Stimulated activated CD4-positive, alpha-beta T cell treated with anti-CD3 and anti-CD28 coated beads, Interleukin-15, amount 100 ng/mL, for 1 hour (primary cell): ENCODE data around the gene TNFRSF13B.
"Not testable (repeated sequence)": the region's sequence is repeated elsewhere in the genome, so short reads cannot be mapped to it uniquely, and the experiment has no call there.

Experiments used
- DNase-seq, 2 donors: peaks; one replicate each; pipeline ENCODE4 v3.0.0-alpha.2; 2020; ENCODE audit warnings: low read depth in 1 of 2, low spot score in 1 of 2

Gene TNFRSF13B

DNA sequence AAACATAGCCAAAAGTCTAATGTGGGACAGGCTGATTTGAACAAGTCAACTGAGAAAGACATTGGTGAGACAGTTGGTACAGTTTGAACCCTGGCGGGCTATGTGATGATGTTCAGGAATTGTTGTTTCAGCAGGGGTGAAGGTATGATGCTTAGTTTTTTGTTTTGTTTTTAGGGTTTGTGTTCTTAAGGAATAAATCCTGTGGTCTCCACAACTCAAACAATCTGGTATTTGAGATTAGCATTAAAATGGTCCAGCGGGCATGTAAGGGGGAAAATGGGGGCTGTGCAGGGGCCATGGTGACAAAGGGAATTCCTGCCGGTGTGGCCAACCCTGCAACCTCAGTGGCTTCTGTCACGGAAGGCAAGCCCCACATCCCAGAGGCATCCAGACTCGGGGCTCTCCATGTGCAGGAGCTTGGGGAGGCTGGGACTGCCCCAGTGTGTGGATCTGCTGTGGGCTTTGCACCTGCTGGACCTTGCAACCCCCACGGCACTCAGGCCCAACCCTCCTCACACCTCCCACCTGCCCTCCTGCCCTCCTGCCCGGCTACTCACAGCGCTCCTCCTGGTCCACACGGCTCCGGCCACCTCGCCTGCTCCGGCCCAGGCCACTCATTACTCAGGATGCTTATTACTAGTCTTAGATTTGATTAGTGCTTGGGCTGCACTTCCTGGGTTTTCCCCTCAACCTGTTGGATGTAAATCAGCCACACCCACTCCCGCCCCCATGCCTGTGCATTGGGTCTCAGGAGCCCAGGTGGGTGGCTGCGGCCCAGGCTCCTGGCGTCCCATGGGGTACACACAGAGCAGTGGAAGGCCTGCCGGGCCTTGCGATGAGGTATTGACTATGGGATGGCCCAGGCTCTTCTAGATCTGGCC lies at the start of gene TNFRSF13B:
TSS of gene TNFRSF13B (minus strand) at position 661 of the 881 bp plus-strand sequence. CDS start at position 618, 43 bp downstream.
- no peak for DNase-seq

GRCh38 chr17:17021194-17021863 lies 49.4 kb upstream of the TNFRSF13B start:
- no peak for DNase-seq

- DNase-seq: no peak
Observed at GRCh38 chr17:17020821-17021193, 48.9 kb upstream of the TNFRSF13B start.

DNA sequence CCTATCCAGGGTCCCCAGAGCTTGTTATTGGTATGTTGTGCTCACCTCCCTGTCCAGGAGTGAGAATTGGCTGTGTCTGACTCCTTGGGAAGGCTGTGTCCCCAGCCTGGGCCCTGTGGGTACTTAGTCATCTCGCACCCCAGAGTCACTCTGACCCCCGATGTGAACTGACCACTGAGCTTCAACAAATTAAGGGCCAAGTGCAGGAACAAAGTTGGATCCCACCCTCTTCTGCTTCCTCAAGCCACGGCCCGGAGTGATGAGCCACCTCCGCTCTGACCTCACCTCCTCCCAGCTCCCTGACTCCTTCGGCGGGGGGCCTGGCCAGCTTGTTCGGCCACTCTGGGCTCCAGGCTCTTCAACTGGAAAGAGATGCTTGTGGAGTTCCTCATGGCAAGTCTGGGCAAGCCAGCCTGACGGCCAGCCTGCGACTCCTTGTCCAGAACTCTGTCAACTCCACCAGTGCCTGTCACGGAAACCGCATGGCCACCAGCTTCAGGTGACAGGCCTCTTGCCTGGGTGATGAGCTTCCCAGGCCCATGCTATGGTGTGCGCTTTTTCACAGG lies 48.1 kb upstream of the TNFRSF13B start:
- no peak for DNase-seq

DNA sequence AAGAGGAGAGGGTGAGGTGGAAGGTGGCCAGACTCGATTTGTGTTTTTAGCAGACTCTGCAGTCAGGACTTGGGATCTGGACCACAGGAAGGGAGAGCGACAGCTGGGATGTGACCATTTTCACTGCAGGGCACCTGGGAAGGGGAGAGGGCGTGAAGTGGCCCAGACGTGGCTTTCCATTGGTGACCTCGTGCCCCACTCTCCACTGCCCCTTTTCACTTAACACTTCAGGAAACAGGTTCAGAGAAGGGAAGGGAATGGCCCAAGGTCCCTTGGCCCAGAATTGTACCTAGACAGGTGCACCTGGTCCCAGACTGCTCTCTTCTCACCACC lies 47.5 kb upstream of the TNFRSF13B start:
- DNase-seq: no peak

GRCh38 chr17:17018612-17019429 lies 46.9 kb upstream of the TNFRSF13B start:
- no peak for DNase-seq

GRCh38 chr17:17018021-17018441 lies 46.1 kb upstream of the TNFRSF13B start:
- no peak for DNase-seq

DNA sequence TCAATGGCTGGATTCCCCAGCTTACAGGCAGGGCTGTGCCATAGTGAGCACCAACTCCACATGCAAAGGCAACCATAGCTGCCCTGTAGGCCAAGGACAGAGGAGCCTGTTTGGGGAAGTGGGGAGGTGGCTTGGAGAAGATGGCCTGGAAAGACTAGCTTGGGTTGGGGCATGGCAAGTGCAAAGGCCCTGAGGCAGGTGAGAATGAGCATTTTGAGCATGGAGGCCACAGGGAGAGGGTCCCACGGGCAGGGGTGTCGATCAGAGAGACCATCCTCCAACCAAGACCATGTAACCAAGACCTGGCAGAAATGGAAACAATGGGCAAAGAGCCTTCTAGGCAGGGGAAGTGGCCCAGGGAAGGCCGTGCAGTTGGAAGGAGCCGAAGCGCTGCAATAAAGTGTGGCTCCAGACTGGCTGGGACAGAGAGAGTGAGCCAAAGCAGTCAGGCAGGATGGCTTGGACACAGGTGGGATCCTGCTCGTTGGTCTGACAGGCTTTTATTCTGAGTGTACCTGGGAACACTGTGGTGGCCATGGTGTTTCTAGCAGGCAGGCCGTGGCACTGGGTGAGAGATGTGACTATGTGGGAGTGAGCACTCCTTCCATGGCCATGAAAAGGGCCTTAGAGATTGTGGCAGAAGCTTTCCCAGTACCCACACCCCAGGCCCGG lies 45.6 kb upstream of the TNFRSF13B start:
- DNase-seq: no peak

DNA sequence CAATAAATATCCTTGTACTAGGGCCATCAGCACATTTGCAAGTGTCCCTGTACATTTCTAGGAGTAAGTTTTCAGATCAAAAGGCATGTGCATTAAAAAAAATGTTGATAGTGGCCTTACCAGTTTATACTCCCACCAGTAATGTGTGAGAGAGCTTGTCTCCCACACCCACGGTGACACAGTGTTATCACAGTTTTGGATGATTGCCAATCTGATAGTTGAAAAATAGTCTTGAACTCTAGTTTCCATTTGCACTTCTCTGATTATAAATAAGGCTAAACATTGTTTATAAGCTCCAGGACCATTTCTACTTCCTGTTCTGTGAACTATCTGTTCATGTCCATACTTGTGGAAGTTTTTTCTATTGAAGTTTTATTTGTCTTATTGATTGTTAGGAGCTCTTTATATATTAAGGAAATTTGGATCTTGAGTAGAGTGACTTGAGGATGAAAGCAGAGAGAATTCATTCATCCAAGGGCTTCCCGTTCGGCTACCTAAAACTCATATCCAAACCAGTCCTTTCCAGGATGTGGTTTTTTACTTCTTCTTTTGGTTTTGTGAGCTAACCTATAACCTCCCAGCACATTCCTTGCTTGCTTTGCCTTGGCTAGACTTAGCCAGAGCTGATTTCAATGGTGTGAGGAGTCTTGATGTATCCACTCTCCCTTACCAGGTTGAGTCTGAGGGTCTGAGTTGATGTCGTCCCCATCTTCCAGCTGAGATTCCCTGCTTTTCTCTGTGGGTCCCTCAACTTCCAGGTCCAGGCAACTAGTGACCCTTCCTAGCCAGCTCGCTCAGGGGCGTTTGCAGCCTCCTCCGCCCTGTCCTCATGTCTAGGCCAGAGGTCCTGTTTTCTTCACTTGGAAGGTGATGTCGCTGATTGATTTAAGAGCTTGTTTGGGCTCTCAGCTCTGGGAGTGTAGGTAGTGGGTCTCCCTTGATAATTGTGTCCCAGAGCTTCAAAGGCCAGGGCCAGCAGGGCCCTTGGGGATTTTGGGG lies 44.6 kb upstream of the TNFRSF13B start:
- not testable (repeated sequence) for DNase-seq

GRCh38 chr17:17015230-17015629 lies 43.3 kb upstream of the TNFRSF13B start:
- no peak for DNase-seq

DNA sequence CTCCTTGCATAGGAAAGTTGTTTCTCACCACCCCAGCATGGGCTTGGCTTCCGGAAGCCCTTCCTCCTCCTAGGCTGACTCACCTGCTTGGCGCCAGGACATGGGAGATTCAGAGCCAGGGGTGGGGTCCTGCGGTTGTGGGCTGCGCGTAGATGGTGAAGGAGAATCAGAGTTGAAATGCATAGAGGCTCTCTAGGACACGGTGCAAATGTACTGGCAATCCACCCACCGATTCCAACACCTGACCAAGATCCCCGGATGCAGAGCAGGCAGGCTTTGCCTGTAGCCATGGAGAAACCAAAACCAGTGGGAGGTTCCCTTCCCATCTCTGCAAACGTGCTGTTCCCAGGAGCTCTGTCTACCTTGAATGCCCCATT lies 42.8 kb upstream of the TNFRSF13B start:
- not testable (repeated sequence) for DNase-seq

DNA sequence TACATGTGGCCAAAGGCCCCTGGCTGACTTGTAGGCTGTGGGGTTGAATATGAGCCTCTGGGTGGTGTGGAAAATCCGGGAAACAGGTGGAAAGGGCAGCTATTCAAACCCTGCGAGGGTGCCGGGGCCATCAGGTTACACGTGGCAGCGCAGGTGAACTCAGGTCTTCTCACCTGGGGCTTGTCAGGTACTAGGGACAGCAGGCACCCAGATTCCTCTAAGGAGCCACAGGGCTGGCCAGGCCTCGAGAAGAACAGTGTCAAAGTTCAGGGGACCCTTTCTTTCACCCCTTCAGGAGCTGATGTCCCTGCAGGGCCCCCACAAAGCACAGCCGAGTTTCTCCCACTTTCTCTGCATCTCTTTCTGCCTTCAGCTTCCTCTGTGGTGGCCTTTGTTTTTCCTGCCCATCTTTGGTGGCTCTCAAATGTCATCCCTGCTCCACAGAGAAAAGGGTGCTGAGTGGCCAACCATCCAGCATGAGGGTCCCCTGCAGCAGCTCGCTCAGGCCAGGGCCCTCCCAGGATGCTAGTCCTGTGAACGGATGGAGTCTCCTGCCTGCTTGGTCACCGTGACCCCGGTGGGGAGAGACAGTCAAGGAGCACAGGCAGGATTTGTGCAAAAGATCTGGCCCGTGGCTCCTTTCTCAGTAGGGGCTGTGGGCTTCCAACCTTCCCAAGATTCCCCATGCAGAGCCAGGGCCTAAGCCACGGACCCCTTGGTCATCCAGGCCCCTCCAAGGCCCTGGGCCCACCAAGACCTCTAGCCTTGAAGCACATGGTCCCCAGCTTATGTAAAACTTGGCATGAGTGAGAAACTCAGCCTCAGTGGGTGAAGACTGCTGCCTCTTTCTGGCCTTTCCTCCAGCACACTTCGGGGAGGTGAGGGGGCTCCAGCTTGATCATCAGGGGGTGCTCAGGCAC lies 42.2 kb upstream of the TNFRSF13B start:
- DNase-seq: not testable (repeated sequence)

GRCh38 chr17:17011043-17011907 lies 39.4 kb upstream of the TNFRSF13B start:
- DNase-seq: not testable (repeated sequence)

GRCh38 chr17:17010545-17011034 lies 38.7 kb upstream of the TNFRSF13B start:
- DNase-seq: not testable (repeated sequence)

GRCh38 chr17:17009972-17010371 lies 38.1 kb upstream of the TNFRSF13B start:
- DNase-seq: not testable (repeated sequence)

- not testable (repeated sequence) for DNase-seq
Observed at GRCh38 chr17:17008621-17009397, 36.9 kb upstream of the TNFRSF13B start.
